ENCODE measurements around the gene GAL. TPM values are rescaled to one million over a fixed set of nuclear protein-coding genes. Genes with fewer than 3 reads are reported as not detected.

The GAL gene
- total RNA-seq, 1 donor from 2014 or later: 0.30 TPM

DNA sequence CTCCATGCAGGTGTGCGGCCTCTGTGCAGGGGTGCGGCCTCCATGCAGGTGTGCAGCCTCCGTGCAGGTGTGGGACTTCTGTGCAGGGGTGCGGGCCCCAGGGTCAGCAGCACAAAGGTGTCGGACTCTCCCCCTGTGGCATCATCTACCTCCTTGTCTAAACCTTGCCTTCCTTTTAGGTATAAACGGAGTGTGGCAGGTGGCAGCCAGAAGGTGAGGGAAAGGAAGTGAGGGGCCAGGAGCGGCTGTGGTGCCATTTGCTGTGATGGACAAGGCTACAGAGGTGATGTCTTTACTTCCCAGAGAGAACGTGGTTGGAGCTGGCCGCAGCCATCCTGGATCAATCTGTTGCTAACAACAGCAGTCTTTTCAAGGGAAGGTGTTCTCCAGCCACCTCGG, 9.1 kb downstream of the GAL start:
- intact Hi-C loops (cut with DNase I): no loop called here
- DNase-seq (ENCODE audit: low spot score): no peak

- intact Hi-C loops (cut with DNase I): no loop called here
- DNase-seq (ENCODE audit: low spot score): no peak
These were observed 10.3 kb downstream of the GAL start for GRCh38 chr11:68694431-68695297.

DNA sequence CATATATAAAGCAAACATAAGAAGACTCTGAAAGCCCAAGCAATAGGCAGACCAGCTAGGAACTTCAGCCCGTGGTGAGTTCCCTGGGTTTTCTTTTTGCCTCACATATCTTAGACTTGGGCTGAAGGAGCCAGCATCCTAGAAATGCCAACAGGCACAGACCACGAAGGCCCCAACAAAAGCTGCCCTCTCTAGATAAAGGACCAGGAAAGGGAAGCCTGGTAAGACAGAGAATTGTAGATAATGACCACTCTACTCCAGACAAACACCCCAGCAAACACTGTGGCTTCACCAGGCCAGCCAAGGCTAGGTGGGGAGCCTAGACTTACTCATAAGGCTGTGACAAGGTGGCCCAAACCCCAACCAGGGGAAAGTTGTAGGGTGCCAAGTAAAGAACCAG, 11.2 kb downstream of the GAL start:
- intact Hi-C loops (cut with DNase I): no loop called here
- DNase-seq (ENCODE audit: low spot score): no peak

- DNase-seq (ENCODE audit: low spot score): no peak
- intact Hi-C loops (cut with DNase I): no loop called here
These were observed 14.6 kb downstream of the GAL start for GRCh38 chr11:68698993-68699392.

DNA sequence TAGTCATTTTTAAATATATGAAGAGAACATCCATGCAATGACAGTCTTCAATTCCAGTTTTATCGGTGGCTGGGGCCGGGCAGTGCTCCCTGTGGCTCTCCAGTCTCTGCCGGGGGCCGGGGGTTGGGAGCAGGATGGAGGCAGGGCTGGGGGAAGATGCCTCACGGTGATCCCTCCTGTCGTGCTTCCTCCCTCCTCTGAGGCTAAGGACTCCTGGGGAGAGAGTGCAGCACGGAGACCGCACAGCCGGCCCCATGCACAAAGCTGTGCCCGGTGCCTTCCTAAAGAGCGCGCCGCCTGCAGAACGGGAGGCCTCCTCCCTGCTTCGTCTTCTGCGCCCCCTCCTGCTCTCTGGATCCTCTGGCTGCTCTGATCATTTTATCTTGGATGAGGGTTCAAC, 20.5 kb downstream of the GAL start:
- intact Hi-C loops (cut with DNase I): no loop called here
- DNase-seq (ENCODE audit: low spot score): no peak

DNA sequence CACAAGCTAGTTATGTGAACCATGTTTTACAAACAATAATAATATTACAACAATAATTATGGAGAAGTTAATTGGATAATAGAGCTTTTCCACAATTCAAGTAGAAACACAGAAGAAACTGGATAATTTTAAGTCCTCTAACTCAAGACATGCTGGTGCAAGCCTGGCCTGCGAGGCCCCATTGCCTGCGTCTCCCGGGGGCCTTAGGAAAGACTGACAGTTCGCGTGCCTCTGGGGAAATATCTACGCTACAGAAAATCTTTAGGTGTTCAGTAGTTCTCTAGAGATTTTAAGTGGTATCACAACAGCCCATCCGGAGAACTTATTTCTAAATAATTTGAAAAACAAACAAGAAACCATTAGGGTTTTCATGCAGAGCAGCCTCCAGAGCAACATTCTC, 23.2 kb downstream of the GAL start:
- no peak for DNase-seq (ENCODE audit: low spot score)
- intact Hi-C loops (cut with DNase I): no loop called here

DNA sequence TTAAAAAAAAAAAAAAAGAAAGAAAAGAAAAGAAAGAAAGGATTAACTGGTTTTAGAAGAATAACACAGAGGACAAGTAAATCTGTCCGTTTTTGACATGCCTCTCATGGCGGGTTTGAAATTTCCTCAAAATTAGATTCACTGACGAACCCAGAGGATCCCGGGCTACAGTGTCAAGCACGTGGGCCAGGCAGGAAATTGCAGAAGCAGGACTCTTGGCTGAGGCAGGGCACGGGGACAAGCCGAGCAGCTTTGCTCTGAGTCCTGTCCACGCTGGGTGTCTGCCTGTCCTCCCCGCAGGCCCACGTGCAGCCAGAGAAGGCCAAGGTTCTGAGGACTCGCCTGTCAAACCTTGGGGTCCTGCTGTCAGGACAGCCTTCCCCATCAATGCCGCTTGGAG, 24.7 kb downstream of the GAL start:
- intact Hi-C loops (cut with DNase I): no loop called here
- no peak for DNase-seq (ENCODE audit: low spot score)

- intact Hi-C loops (cut with DNase I): no loop called here
- DNase-seq (ENCODE audit: low spot score): no peak
These were observed 26.1 kb downstream of the GAL start for GRCh38 chr11:68710409-68710808.

DNA sequence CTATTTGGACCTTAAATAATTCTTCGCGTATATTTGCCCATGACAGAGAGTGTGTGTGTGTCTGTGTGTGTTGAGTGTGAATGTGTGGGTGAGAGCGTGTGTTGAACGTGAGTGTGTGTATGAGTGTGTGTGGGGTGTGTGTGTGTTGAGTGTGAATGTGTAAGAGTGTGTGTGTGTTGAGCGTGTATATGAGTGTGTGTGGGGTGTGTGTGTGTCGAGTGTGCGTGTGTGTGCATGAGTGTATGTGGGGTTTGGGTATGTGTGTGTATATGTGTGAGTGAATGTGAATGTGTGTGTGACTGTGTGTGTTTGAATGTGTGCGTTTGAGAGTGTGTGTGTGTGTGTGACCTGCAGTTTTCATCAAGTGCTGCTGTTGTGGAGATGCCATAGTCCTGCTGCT, 26.8 kb downstream of the GAL start:
- intact Hi-C loops (cut with DNase I): no loop called here

GRCh38 chr11:68714060-68714856, 29.9 kb downstream of the GAL start:
- intact Hi-C loops (cut with DNase I): no loop called here
- DNase-seq (ENCODE audit: low spot score): no peak

More for the DNA sequence above, 26.8 kb downstream of the GAL start:
- no peak for DNase-seq (ENCODE audit: low spot score)

- DNase-seq (ENCODE audit: low spot score): no peak
- intact Hi-C loops (cut with DNase I): no loop called here
These were observed 31.2 kb downstream of the GAL start for GRCh38 chr11:68715456-68716122.

DNA sequence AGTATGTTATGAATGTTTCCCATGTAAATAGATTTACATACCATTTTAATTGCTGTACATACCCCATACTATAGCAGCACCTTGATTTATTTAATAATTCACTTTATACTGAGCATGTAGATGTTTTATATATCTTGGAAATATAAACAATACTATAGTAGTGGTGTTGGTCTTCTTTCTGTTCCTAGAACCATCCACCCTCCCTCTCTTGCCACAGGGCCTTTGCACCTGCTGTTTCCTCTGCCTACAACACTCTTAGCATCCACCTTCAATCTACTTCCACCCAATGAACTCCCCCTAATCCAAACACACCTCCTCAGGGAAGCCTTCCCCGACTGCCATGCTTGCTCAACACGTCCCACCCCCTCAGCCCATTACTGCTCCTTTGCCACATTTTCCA, 36.7 kb downstream of the GAL start:
- no peak for DNase-seq (ENCODE audit: low spot score)
- intact Hi-C loops (cut with DNase I): no loop called here

- no peak for DNase-seq (ENCODE audit: low spot score)
- intact Hi-C loops (cut with DNase I): no loop called here
These were observed 37.8 kb downstream of the GAL start for GRCh38 chr11:68722143-68722542.

GRCh38 chr11:68724293-68724692, 39.9 kb downstream of the GAL start:
- DNase-seq (ENCODE audit: low spot score): no peak

DNA sequence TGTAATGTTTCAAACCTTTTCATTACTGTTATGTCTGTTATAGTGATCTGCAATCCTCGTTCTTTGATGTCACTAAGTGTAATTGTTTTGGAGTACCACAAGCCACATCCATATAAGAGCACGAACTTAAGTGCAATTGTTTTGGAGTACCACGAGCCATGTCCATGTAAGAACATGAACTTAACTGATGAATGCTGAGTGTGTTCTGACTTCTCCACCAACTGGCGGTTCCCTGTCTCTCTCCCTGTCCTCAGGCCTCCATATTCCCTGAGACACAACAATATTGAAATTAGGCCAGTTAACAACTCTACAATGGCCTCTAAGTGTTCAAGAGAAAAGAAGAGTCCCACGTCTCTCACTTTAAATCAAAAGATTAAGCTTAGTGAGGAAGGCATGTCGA, 43.4 kb downstream of the GAL start:
- DNase-seq (ENCODE audit: low spot score): no peak
- intact Hi-C loops (cut with DNase I): no loop called here

More at GRCh38 chr11:68724293-68724692, 39.9 kb downstream of the GAL start:
- intact Hi-C loops (cut with DNase I): no loop called here

DNA sequence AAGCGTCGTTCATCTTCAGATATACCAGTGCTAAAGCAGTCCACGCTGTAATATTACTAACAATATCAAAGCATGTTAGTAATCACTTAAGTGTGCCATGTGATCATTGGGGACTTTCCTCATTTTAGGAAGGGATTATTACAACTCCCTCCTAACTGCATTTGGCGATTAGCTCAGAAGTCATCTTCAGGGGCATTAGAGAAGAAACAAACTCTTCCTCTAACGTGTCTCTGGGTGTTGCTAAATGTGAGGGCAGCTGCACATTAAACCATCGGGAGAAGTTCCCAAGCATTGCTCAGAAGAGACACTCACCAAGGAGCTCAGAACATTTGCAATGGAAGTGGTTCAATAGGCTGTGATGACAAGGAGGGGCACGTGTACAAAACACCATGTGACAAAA, 49.8 kb downstream of the GAL start:
- intact Hi-C loops (cut with DNase I): no loop called here
- DNase-seq (ENCODE audit: low spot score): no peak

GRCh38 chr11:68735125-68735524, 50.8 kb downstream of the GAL start:
- intact Hi-C loops (cut with DNase I): no loop called here
- DNase-seq (ENCODE audit: low spot score): no peak

DNA sequence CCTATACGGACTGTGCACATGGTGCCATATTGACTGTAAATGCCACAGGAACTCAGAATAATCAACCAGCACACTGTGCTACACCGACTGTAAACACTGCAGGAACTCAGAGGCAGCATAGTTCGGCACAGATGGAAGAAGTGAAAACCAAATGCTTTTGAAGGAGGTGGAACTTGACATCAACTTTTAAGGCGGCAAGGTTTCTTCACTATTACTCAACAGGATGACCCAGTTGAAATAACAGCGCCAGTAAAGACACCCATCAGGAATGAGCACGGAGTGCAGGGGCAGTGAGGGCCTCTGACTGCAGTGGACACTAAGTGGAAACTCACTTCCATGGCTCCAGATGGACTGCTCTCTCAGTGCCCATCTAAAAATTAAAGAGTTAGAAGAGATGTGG, 51.3 kb downstream of the GAL start:
- intact Hi-C loops (cut with DNase I): no loop called here
- no peak for DNase-seq (ENCODE audit: low spot score)

Measured in cardiac septum (tissue), 1 donor.